Measurements from ENCODE around the gene MLLT1.

Gene MLLT1

DNA sequence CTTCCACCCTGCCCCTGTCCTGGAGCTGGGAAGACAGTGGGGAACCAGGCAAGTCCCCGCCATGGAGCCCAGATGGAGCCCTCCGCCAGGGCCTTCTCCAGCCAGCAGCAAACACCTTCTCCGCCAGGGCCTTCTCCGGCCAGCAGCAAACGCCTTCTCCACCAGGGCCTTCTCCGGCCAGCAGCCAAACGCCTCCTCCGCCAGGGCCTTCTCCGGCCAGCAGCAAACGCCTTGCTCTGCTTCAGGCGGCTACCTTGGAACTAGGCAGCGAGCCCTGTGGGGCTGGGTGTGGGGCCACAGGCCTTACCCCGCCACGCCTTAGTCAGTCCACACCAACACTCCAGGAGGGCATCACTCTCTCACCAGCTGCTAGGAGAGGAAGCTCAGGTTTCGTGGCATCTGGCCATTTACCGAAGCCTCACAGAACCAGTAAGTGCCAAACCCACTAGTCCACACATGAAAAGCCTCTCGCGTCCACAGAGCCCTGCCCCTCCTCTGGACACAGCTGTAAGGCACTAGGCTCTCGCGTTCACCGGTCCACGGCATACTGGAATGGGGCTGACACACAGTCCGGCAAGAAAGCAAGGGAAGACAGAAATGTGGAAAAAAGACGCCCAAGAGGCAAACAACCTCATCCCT, 41.0 kb downstream of the MLLT1 start:
- H3K79me2 ChIP-seq (ENCODE audit: low read length): peaks cover 100% of the 10 kb centered on the region
- peaks cover 12% of the 10 kb centered on the region for H3K36me3 ChIP-seq (replicated peaks; ENCODE audit: low read depth, low read length)
- H4K20me1 ChIP-seq (ENCODE audit: insufficient read depth, low read length): peaks cover 79% of the 10 kb centered on the region
- no peak overlapping the region for H3K9ac ChIP-seq (ENCODE audit: low read length)
- no peak overlapping the region for H2AFZ ChIP-seq (ENCODE audit: low read depth, low read length)
- TF ChIP-seq CTCF (IDR thresholded peaks at IDR 0.05; ENCODE audit: low read depth, low read length) (no peak), EZH2phosphoT487 (IDR thresholded peaks at IDR 0.05; ENCODE audit: low read depth) (no peak)
- H3K4me2 ChIP-seq (ENCODE audit: low read length): no peak overlapping the region
- H3K27ac ChIP-seq (ENCODE audit: low read length): no peak overlapping the region
- no peaks in the 10 kb centered on the region for H3K9me3 ChIP-seq (ENCODE audit: insufficient read depth, low read length)
- peaks cover 6% of the 10 kb centered on the region for H3K4me1 ChIP-seq (ENCODE audit: low read length)
- H3K27me3 ChIP-seq (ENCODE audit: low read depth, low read length): no peaks in the 10 kb centered on the region
- H3K4me3 ChIP-seq (ENCODE audit: low read length): no peak overlapping the region

GRCh38 chr19:6238256-6238642, 41.5 kb downstream of the MLLT1 start:
- H3K79me2 ChIP-seq (ENCODE audit: low read length): peaks cover 100% of the 10 kb centered on the region
- TF ChIP-seq CTCF (IDR thresholded peaks at IDR 0.05; ENCODE audit: low read depth, low read length): no peak
- no peak for TF ChIP-seq EZH2phosphoT487 (IDR thresholded peaks at IDR 0.05; ENCODE audit: low read depth)

DNA sequence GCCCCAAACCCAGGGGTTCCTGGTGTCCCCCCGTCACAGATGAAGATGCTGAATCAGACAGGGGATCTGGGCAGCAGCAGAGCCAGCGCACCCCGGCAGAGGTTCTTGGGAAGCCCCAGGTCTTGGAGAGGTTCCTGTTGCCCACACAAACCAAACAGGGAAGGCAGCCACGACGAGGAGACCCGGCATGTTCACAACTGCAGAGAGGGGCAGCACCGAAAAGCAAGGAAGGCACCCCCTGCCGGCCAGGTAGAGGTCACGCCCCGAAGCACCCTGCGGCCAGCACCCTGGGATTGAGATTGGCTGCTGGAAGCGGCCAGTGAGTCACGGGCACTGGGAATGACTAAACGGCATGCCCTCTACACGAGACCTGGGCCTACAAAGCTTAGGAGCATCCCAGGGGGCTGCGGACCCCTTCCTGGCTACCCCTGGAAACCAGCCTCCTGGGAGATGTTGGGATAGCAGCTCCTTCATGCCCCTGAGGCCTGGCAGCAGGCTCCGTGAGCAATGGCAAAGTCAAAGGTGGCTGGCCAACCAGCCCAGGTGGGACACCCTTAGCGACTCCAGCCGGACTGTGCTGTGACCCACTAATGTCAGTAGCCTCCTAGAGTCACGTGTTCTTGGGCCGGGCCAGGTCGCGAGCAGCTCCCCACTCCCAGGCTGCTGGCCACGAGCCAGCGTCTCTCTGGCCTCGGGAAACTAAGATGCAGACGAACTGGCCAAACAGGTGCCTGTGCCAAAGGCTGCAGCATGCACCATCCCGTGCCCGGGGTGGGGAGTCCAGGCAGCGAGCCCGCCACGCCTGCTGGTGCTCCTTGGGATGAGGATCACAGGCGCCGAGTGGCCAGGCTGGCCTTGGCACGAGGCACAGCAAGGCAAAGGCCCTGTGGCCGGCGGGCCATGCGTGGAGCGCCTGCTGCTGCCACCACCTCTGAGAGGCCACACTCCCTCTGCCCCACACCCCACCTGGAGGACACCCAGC, 43.2 kb downstream of the MLLT1 start:
- Histone ChIP-seq H3K9ac (ENCODE audit: low read length) (no peak overlapping the region), H3K4me3 (ENCODE audit: low read length) (no peak overlapping the region), H2AFZ (ENCODE audit: low read depth, low read length) (no peak overlapping the region), H3K4me2 (ENCODE audit: low read length) (no peak overlapping the region), H3K9me3 (ENCODE audit: insufficient read depth, low read length) (no peaks in the 10 kb centered on the region), H3K4me1 (ENCODE audit: low read length) (no peaks in the 10 kb centered on the region), H3K27ac (ENCODE audit: low read length) (no peak overlapping the region), H3K27me3 (ENCODE audit: low read depth, low read length) (no peaks in the 10 kb centered on the region), H4K20me1 (ENCODE audit: insufficient read depth, low read length) (peaks cover 84% of the 10 kb centered on the region), H3K79me2 (ENCODE audit: low read length) (peaks cover 100% of the 10 kb centered on the region), H3K36me3 (replicated peaks; ENCODE audit: low read depth, low read length) (peaks cover 12% of the 10 kb centered on the region)
- TF ChIP-seq CTCF (IDR thresholded peaks at IDR 0.05; ENCODE audit: low read depth, low read length) (no peak), EZH2phosphoT487 (IDR thresholded peaks at IDR 0.05; ENCODE audit: low read depth) (no peak)

More at GRCh38 chr19:6238256-6238642, 41.5 kb downstream of the MLLT1 start:
- Histone ChIP-seq H3K9ac (ENCODE audit: low read length) (no peak overlapping the region), H4K20me1 (ENCODE audit: insufficient read depth, low read length) (peaks cover 80% of the 10 kb centered on the region), H3K27me3 (ENCODE audit: low read depth, low read length) (no peaks in the 10 kb centered on the region), H2AFZ (ENCODE audit: low read depth, low read length) (no peak overlapping the region), H3K36me3 (replicated peaks; ENCODE audit: low read depth, low read length) (peaks cover 12% of the 10 kb centered on the region), H3K4me1 (ENCODE audit: low read length) (peaks cover under 1% of the 10 kb centered on the region), H3K4me2 (ENCODE audit: low read length) (no peak overlapping the region), H3K4me3 (ENCODE audit: low read length) (no peak overlapping the region), H3K9me3 (ENCODE audit: insufficient read depth, low read length) (no peaks in the 10 kb centered on the region), H3K27ac (ENCODE audit: low read length) (no peak overlapping the region)
